HG02870 (cell line): Measurements from ENCODE around the gene S100A9.
"Not testable (repeated sequence)": the region's sequence is repeated elsewhere in the genome, so short reads cannot be mapped to it uniquely, and the experiment has no call there.

ENCODE experiments used
- ATAC-seq: cut with Tn5 transposase; IDR thresholded peaks from one replicate; pipeline ENCODE4 v1.9.1; 2021; ENCODE audit warnings: mild to moderate bottlenecking, moderate library complexity; ENCODE audit not compliant: unreplicated experiment

The S100A9 gene

GRCh38 chr1:153404768-153405167, 47.1 kb downstream of the S100A9 start:
- no peak for ATAC-seq

- not testable (repeated sequence) for ATAC-seq
Observed at GRCh38 chr1:153405825-153406599, 48.4 kb downstream of the S100A9 start.

DNA sequence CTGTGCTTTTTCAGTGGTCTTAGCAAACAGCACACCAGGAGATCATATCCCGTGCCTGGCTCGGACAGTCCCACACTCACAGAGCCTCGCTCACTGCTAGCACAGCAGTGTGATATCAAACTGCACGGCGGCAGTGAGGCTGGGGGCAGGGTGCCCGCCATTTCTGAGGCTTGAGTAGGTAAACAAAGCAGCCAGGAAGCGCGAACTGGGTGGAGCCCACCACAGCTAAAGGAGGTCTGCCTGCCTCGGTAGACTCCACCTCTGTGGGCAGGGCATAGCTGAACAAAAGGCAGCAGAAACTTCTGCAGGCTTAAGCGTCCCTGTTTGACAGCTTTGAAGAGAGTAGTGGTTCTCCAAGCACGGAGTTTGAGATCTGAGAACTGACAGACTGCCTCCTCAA, 49.6 kb downstream of the S100A9 start:
- not testable (repeated sequence) for ATAC-seq
